HepG2 (cell line): Measurements from ENCODE around the gene GALNT17. TPM values are rescaled to one million over a fixed set of nuclear protein-coding genes. Genes with fewer than 3 reads are reported as not detected.

Experiments used
- ATAC-seq: fragments of 200-7000 bp; cut with Tn5 transposase; 3 replicates; pipeline ENCODE4 v1.9.1; 2020; ENCODE audit warnings: mild to moderate bottlenecking, moderate library complexity
- BruUV-seq: library from RNA; stranded (reverse); fragments of 400-500 nt; replicated peaks from 2 replicates; lab custom pipeline; 2021; lab: Mats Ljungman, UMichigan
- CTCF ChIA-PET: fragments of 300-600 bp; formaldehyde crosslinking; extraction: SDS; loops from one replicate; lab custom pipeline; 2021; ENCODE audit warnings: low total read pairs, inconsistent platforms, low intra/inter-chr PET ratio; lab: Yijun Ruan, JAX
- POLR2A ChIA-PET: fragments of 350-600 bp; sonication (Branson Sonifier 250); formaldehyde crosslinking; loops from one replicate; lab custom pipeline; 2020; ENCODE audit warnings: antibody characterized with exemption, inconsistent platforms; lab: Yijun Ruan, JAX
- DNase-seq: peaks from one replicate; pipeline ENCODE4 v3.0.0-alpha.2; 2015; ENCODE audit warnings: low spot score
- FAIRE-seq: peaks from 3 replicates; lab custom pipeline; 2011; peaks lifted over from hg19 to GRCh38; lab: Jason Lieb, UNC
- H2AFZ ChIP-seq: one replicate; pipeline ENCODE4 v1.6.1; 2011; ENCODE audit warnings: low read length, inconsistent platforms
- H3K27ac ChIP-seq: fragments of 300-600 bp; 3 replicates; pipeline ENCODE4 v1.8.0; 2011; ENCODE audit warnings: mixed run types, mild to moderate bottlenecking, mixed read lengths, low read length, inconsistent platforms; ENCODE audit not compliant: insufficient read depth; ENCODE audit errors: extremely low read length
- H3K27me3 ChIP-seq, 2 experiments: fragments of 200-600 bp in 1 of 2; 2 replicates in 1 of 2; 3 replicates in 1 of 2; pipeline versions ENCODE4 v1.6.0 to v1.8.0; 2011; ENCODE audit warnings: low read length in 2 of 2, mild to moderate bottlenecking in 2 of 2, moderate library complexity in 2 of 2, inconsistent platforms in 1 of 2; ENCODE audit not compliant: insufficient read depth in 2 of 2, control insufficient read depth in 1 of 2
- H3K36me3 ChIP-seq, 2 experiments: fragments of 200-600 bp in 1 of 2; replicated peaks in 1 of 2; 2 replicates in 1 of 2; 3 replicates in 1 of 2; pipeline versions ENCODE4 v1.5.1 to v1.8.0; 2011; ENCODE audit warnings: low read length in 2 of 2, inconsistent platforms in 1 of 2; ENCODE audit not compliant: insufficient read depth in 2 of 2, control insufficient read depth in 1 of 2
- H3K4me1 ChIP-seq: 2 replicates; pipeline ENCODE4 v1.5.1; 2012; ENCODE audit warnings: low read length, inconsistent platforms; ENCODE audit not compliant: insufficient read depth
- H3K4me2 ChIP-seq: 2 replicates; pipeline ENCODE4 v1.6.0; 2011; ENCODE audit warnings: low read depth, low read length, inconsistent platforms
- H3K4me3 ChIP-seq, 3 experiments: fragments of 200-600 bp in 1 of 3; sonication (generic), shearing (Covaris generic) in 1 of 3; replicated peaks in 1 of 3; 2 replicates each; pipeline ENCODE4 v1.5.1; 2011 to 2016; ENCODE audit warnings: low read length in 3 of 3, inconsistent platforms in 2 of 3, low read depth in 2 of 3, mild to moderate bottlenecking in 2 of 3, control low read depth in 1 of 3, mixed read lengths in 1 of 3; ENCODE audit not compliant: insufficient read depth in 1 of 3
- H3K79me2 ChIP-seq: one replicate; pipeline ENCODE4 v1.6.1; 2011; ENCODE audit warnings: low read length, inconsistent platforms; ENCODE audit not compliant: insufficient read depth
- H3K9ac ChIP-seq: 2 replicates; pipeline ENCODE4 v1.6.0; 2011; ENCODE audit warnings: mild to moderate bottlenecking, low read depth, low read length, inconsistent platforms; ENCODE audit not compliant: insufficient read depth
- H3K9me3 ChIP-seq: 2 replicates; pipeline ENCODE4 v1.5.1; 2012; ENCODE audit warnings: mild to moderate bottlenecking, low read length
- H4K20me1 ChIP-seq: 2 replicates; pipeline ENCODE4 v1.6.0; 2011; ENCODE audit warnings: inconsistent platforms, mild to moderate bottlenecking, low read length, moderate library complexity; ENCODE audit not compliant: insufficient read depth
- CBX1 ChIP-seq: IDR thresholded peaks from one replicate; pipeline ENCODE4 v1.6.1; 2016; ENCODE audit warnings: antibody characterized with exemption, low read depth
- DPF2 ChIP-seq: sonication (generic); formaldehyde crosslinking; IDR thresholded peaks from 2 replicates; pipeline ENCODE4 v1.4.0; 2020; ENCODE audit warnings: mild to moderate bottlenecking, low read depth, missing genetic modification reagents, borderline replicate concordance
- FIP1L1 ChIP-seq: fragments of 200-400 bp; formaldehyde crosslinking; IDR thresholded peaks from 2 replicates; pipeline ENCODE4 v1.6.1; 2018; ENCODE audit warnings: low read depth, mild to moderate bottlenecking, low read length, moderate library complexity, borderline replicate concordance; ENCODE audit not compliant: insufficient read depth
- TBL1XR1 ChIP-seq: fragments of 150-350 bp; IDR thresholded peaks from 2 replicates; pipeline ENCODE4 v1.6.1; 2014; ENCODE audit warnings: borderline replicate concordance, low read length; ENCODE audit not compliant: partially characterized antibody
- ZFY ChIP-seq: sonication (generic); formaldehyde crosslinking; IDR thresholded peaks from 2 replicates; pipeline ENCODE4 v1.4.0; 2020; ENCODE audit warnings: missing genetic modification reagents
- ZNF275 ChIP-seq: sonication (generic); formaldehyde crosslinking; IDR thresholded peaks from 2 replicates; pipeline ENCODE4 v1.8.0; 2022; ENCODE audit warnings: missing genetic modification reagents, mild to moderate bottlenecking, inconsistent platforms, borderline replicate concordance
- ZNF710 ChIP-seq: sonication (generic); formaldehyde crosslinking; IDR thresholded peaks from 2 replicates; pipeline ENCODE4 v1.5.0; 2020; ENCODE audit warnings: mild to moderate bottlenecking, missing genetic modification reagents, borderline replicate concordance
- WGBS: methylation state at CpG from one replicate; pipeline ENCODE4 v1.1.6; 2017; ENCODE audit warnings: low lambda C conversion rate; 5-methylcytosine and 5-hydroxymethylcytosine counted together
- in situ Hi-C: cut with HindIII; loops from 2 replicates; pipeline ENCODE4 v1.10.0; 2017; ENCODE audit warnings: low pct_unique_long_range_greater_than_20kb; ENCODE audit not compliant: extremely low pct_ligation_motif_present
- intact Hi-C: fragments of 100-400 bp; cut with micrococcal nuclease; formaldehyde crosslinking; loops from one replicate; pipeline ENCODE4 v1.10.0; 2022; ENCODE audit not compliant: unreplicated experiment
- polyA plus RNA-seq, 8 experiments: library from polyadenylated mRNA; depleted of rRNA in 3 of 8; stranded (reverse) in 7 of 8; unstranded in 1 of 8; fragments of >200 nt; fragmentation: Illumina TruSeq in 4 of 8; extraction: Trizol in 4 of 8; gene quantifications; 2 replicates each; pipeline versions ENCODE4 v1.2.1 to v1.2.3, GENCODE V29; 2011 to 2016; ENCODE audit warnings: low read depth in 4 of 8, missing spikeins in 1 of 8, mixed read lengths in 1 of 8; ENCODE audit not compliant: insufficient read depth in 1 of 8
- total RNA-seq, 5 experiments: library from RNA; depleted of rRNA; stranded (reverse); fragments of >200 nt; fragmentation: Illumina TruSeq; extraction: Trizol; gene quantifications; 2 replicates each; pipeline ENCODE4 v1.2.3, GENCODE V29; 2016; ENCODE audit warnings: low read depth in 1 of 5

GALNT17 gene
- total and polyA plus RNA-seq, 2 of the 13 experiments (the other 11 are each of a cell fraction or from before 2014, with no cell fraction given), result not detected

DNA sequence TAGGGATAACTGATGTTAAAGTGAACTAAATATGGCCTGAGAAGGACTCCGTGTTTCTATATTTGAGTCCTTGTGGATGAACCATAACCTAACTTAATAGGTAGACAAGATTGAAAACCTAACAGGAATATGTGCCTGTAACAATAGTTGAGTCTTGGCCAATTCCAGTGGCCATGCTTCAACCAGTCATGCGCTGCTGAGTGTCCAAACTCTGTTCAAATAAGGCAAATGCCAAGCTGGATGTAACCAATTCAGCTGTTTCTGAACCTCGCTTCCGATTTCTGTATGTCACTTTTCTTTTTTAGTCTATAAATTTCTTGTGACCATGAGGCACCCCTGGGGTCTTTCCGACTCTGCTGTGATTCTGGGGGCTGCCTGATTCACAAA is 608.2 kb downstream of the GALNT17 start:
- no peaks in the 10 kb centered on the region for H3K4me1 ChIP-seq
- DNase-seq, result no peak
- BruUV-seq, result no TSS peak
- H3K27me3 ChIP-seq, result peaks cover 0 to 9% of the 10 kb centered on the region in 2 experiments; a peak in 1 of 5 replicates
- no peak for FAIRE-seq
- H3K79me2 ChIP-seq, result no peaks in the 10 kb centered on the region
- no peak overlapping the region for H3K27ac ChIP-seq
- in situ Hi-C loops (no loop called here), intact Hi-C loops (no loop called here)
- CTCF ChIA-PET, result no interaction called here
- 31% methylated on average over 5 of the region's 5 CpGs for WGBS
- H4K20me1 ChIP-seq, result no peaks in the 10 kb centered on the region
- no peak for TF ChIP-seq TBL1XR1
- no peak for TF ChIP-seq CBX1
- no peak for TF ChIP-seq FIP1L1
- no peak for TF ChIP-seq DPF2 (CRISPR knock-in tag)
- POLR2A ChIA-PET, result no interaction called here
- no peak overlapping the region for H3K9ac ChIP-seq
- H3K4me2 ChIP-seq, result no peak overlapping the region
- H2AFZ ChIP-seq, result no peak overlapping the region
- H3K4me3 ChIP-seq, result no peak overlapping the region
- ATAC-seq, result no peak
- H3K9me3 ChIP-seq, result no peaks in the 10 kb centered on the region
- no peaks in the 10 kb centered on the region for H3K36me3 ChIP-seq

DNA sequence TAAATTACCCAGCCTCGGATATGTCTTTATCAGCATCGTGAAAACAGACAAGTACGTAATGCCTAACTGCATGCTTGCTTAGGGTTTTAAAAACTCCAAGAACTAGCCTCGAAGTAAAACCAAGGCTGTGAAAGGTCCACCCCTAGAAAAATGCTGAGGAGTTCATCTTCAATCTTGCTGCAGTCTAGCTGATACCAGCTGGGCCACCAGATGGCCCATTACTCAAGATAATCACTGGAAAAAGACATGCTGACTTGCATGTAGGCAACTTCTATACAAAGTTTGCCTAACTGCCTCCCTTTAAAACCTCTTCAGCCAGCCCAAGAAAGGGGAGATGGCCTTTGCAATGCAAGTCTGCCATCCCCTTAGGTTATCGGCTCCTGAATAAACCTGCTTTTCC is 614.1 kb downstream of the GALNT17 start:
- no peak overlapping the region for H3K4me2 ChIP-seq
- no peak overlapping the region for H3K4me3 ChIP-seq
- no peaks in the 10 kb centered on the region for H4K20me1 ChIP-seq
- ChIA-PET CTCF (no interaction called here), POLR2A (no interaction called here)
- 54% methylated on average over 5 of the region's 5 CpGs for WGBS
- H3K9ac ChIP-seq, result no peak overlapping the region
- H3K9me3 ChIP-seq, result peaks cover 23% of the 10 kb centered on the region
- intact Hi-C loops (no loop called here), in situ Hi-C loops (no loop called here)
- H3K27ac ChIP-seq, result no peak overlapping the region
- FAIRE-seq (no peak), DNase-seq (no peak), ATAC-seq (no peak)
- H2AFZ ChIP-seq, result no peak overlapping the region
- no peaks in the 10 kb centered on the region for H3K4me1 ChIP-seq
- no peaks in the 10 kb centered on the region for H3K27me3 ChIP-seq
- no peaks in the 10 kb centered on the region for H3K79me2 ChIP-seq
- BruUV-seq, result no TSS peak
- TF ChIP-seq ZNF275 (CRISPR knock-in tag) (no peak), ZNF710 (CRISPR knock-in tag) (no peak), ZFY (CRISPR knock-in tag) (no peak)
- H3K36me3 ChIP-seq, result no peaks in the 10 kb centered on the region
